Left kidney (tissue), 2 donors: Measurements from ENCODE around the gene DGCR2. TPM values are rescaled to one million over a fixed set of nuclear protein-coding genes. Genes with fewer than 3 reads are reported as not detected.
"Not testable (repeated sequence)": the region's sequence is repeated elsewhere in the genome, so short reads cannot be mapped to it uniquely, and the experiment has no call there.

Experiments
- DNase-seq: peaks from one replicate; pipeline ENCODE4 v3.0.0-alpha.2; 2013
- polyA plus RNA-seq: library from polyadenylated mRNA; unstranded; fragments of 120-200 nt; gene quantifications from one replicate; pipeline ENCODE4 v1.2.1, GENCODE V29; 2013; ENCODE audit not compliant: insufficient read length

The DGCR2 gene
- polyA plus RNA-seq, 1 donor = 71.5 TPM

GRCh38 chr22:19011075-19011474 lies 111.1 kb downstream of the DGCR2 start:
- DNase-seq = no peak

DNA sequence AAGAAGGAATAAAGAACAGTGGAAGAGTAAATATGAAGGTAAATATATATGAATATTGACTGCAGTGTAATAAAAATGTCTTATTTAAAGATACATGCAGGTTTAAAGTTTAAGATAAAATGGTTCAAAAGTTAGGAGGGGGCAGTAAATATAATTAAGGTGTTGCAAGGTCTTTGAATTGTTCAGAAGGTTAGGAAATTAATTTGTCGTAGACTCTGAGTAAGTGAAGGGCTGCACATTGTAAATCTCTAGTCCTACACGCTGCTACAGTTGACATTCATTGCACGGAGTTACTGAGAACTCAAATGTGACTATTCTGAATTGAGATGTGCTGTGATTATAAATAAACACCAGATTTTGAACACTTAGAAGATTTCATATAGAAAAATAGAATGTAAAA lies 116.3 kb downstream of the DGCR2 start:
- no peak for DNase-seq

- DNase-seq = no peak
Observed at GRCh38 chr22:19004471-19004870, 117.7 kb downstream of the DGCR2 start.

- DNase-seq = no peak
Observed at GRCh38 chr22:19003508-19003907, 118.7 kb downstream of the DGCR2 start.

- no peak for DNase-seq
Observed at GRCh38 chr22:19002684-19003038, 119.6 kb downstream of the DGCR2 start.

- DNase-seq = no peak
Observed at GRCh38 chr22:19001204-19001603, 121.0 kb downstream of the DGCR2 start.

- DNase-seq = not testable (repeated sequence)
Observed at GRCh38 chr22:19000106-19000505, 122.1 kb downstream of the DGCR2 start.

- no peak for DNase-seq
Observed at GRCh38 chr22:18999416-18999815, 122.8 kb downstream of the DGCR2 start.

DNA sequence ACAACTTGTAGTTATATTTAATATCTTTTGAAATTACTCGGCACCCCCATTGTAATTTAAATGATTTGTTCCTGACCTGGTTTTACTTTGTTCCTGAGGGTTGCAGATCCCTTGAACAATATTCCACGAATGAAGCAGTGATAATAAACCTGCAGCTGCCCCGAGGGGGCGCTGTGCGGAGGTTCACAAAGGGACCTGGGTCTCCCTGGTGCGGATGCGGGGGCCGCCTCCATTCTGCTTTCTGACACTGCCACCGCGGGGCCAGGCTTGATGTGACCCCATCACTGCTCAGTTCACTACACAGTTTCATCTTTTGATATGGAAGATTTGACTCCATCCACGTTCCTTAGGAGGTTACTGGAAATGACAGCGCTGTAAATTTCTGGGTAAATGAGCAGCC lies 123.2 kb downstream of the DGCR2 start:
- no peak for DNase-seq

DNA sequence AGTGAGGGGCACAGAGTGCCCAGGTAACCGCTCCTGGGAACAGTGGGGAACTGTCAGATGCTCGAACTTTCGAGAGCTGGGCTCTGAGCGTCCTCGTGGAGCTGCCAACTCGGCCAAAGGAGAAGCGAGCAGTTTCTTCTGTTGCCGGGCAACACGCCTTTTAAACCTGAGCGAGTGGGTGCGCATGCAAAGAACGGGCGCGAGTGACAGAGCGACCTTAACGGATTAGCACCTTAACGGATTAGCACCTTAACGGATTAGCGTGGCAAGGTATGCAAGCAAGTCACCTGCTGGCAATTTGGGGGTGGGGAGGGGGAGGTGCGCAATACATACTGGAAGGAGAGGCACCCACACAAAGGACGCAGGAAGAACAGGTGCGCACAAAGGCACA lies 124.3 kb downstream of the DGCR2 start:
- no peak for DNase-seq

- no peak for DNase-seq
Observed at GRCh38 chr22:18997306-18997924, 124.8 kb downstream of the DGCR2 start.

- DNase-seq = no peak
Observed at GRCh38 chr22:18996376-18996900, 125.8 kb downstream of the DGCR2 start.

GRCh38 chr22:18995327-18995711 lies 126.9 kb downstream of the DGCR2 start:
- DNase-seq = no peak

GRCh38 chr22:18994701-18995326 lies 127.4 kb downstream of the DGCR2 start:
- DNase-seq = no peak

DNA sequence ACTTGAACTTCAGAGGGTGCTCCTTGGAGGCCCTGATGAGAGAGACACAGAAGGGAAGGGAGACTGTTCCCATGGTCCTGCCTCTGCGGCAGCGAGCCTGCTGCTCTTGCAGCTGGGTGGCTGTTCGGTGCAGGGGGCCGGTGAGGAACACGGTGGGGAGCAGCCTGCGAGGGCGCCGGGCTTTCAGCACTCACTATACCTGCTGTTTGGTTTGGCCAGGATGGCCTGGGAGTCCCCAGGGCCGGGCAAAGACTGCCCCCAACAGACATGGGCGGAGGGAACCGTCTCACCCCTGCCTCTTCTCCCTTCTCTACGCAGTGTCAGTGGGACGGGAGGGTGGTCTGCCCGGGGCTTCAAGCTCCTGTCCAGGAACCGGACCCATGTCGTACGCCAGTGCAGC lies 128.2 kb downstream of the DGCR2 start:
- DNase-seq = no peak

DNA sequence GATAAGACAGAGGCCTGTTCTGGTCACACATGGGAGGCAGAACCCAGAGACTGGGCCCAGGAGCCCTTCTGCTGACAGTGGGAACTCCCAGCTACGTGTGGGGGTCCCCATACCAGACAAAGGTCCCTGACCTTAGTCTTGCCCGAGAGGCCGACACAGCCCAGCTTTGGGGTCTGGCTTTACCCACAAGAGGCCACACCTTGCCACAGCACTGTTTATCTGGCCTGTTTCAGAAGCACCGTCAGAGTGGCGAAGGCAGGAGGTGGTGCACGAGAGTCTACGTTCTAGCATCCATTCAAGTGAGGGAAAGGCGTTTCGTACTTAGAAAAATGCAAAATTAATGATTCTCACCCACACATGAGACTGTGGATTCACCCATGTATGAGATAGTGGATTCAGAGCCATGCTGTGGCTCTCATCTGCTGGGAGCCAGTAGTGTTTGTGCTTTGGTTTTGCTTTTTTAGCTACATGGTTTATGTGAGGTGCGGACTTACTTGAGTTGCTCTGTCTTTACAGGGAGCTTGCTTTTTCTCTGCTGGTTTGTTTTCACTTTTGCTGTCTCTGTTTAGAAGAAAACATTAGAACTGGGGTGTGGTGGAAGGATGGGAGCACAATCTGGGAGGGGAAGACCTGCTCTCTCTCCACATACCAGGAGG lies 129.5 kb downstream of the DGCR2 start:
- no peak for DNase-seq

- no peak for DNase-seq
Observed at GRCh38 chr22:18991821-18992442, 130.3 kb downstream of the DGCR2 start.

GRCh38 chr22:18991138-18991432 lies 131.1 kb downstream of the DGCR2 start:
- DNase-seq = no peak

DNA sequence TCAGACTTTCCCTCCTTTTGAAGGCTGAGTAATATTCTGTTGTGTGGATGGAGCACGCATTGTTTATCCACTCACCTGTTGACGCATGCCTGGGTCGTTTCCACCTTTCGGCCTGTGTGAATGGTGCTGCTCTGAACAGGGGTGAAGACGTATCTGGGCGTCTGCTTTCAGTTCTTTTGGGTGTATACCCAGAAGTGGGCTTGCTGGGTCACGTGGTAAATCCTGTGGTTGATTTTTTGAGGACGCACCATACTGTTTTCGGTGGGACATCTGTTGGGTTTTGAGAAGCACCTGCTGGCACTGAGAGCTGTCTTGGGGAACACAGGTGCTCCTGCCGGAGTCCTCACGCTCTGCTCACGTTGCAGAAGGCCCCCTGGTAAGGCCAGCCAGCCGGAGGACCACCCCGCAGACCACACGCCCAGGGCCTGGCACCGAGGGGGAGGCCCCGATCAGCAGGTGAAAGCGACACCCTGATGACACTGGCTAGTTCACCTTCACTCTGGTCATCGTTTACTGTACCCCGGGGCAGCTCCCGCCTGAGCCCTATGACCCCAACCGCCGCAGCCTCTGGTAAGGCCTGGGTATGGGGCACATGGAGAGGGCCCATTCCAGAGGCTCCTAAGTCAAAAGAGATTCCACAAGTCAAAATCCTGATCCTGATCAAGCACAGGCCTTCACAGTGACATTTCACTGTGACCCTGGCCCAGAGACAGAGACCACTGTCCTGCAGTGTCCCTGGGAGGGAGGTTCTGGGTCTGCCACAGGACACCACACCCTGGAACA lies 131.7 kb downstream of the DGCR2 start:
- DNase-seq = no peak

- DNase-seq = no peak
Observed at GRCh38 chr22:18988958-18989357, 133.3 kb downstream of the DGCR2 start.

GRCh38 chr22:18987765-18988164 lies 134.4 kb downstream of the DGCR2 start:
- no peak for DNase-seq

- not testable (repeated sequence) for DNase-seq
Observed at GRCh38 chr22:18987114-18987513, 135.1 kb downstream of the DGCR2 start.
